Endothelial cell of umbilical vein (primary cell): ENCODE measurements around the gene NFKB2.

ENCODE experiments used
- CTCF ChIP-seq, 2 donors: IDR thresholded peaks; 1 replicate in 1 of 2; 2 replicates in 1 of 2; pipeline ENCODE4 v1.5.1; 2011; ENCODE audit warnings: low read length in 2 of 2, mild to moderate bottlenecking in 2 of 2, moderate library complexity in 2 of 2, control low read depth in 1 of 2, inconsistent platforms in 1 of 2, low read depth in 1 of 2; ENCODE audit not compliant: insufficient read depth in 1 of 2; ENCODE audit errors: extremely low read depth in 1 of 2
- EZH2 ChIP-seq: IDR thresholded peaks from 2 replicates; pipeline ENCODE4 v1.6.1; 2012; ENCODE audit warnings: borderline replicate concordance, low read depth, mild to moderate bottlenecking, moderate library complexity, low read length, inconsistent platforms; ENCODE audit not compliant: severe bottlenecking
- GATA2 ChIP-seq: IDR thresholded peaks from 2 replicates; pipeline ENCODE4 v1.7.0; 2011; ENCODE audit warnings: low read depth, mild to moderate bottlenecking, moderate library complexity, mixed read lengths, low read length; ENCODE audit not compliant: insufficient read length, insufficient read depth
- JUN ChIP-seq: IDR thresholded peaks from 2 replicates; pipeline ENCODE4 v1.6.1; 2011; ENCODE audit warnings: borderline replicate concordance, low read depth; ENCODE audit not compliant: insufficient read length, insufficient read depth
- MAX ChIP-seq: IDR thresholded peaks from 2 replicates; pipeline ENCODE4 v1.6.1; 2011; ENCODE audit not compliant: insufficient read depth, insufficient read length
- MYC ChIP-seq: IDR thresholded peaks from one replicate; pipeline ENCODE4 v1.6.1; 2011; ENCODE audit warnings: mild to moderate bottlenecking, low read depth, low read length
- POLR2A ChIP-seq: IDR thresholded peaks from 2 replicates; pipeline ENCODE4 v1.6.1; 2012; ENCODE audit warnings: low read depth, mild to moderate bottlenecking, control low read depth, low read length
- POLR2AphosphoS5 ChIP-seq: IDR thresholded peaks from 2 replicates; pipeline ENCODE4 v1.6.1; 2012; ENCODE audit warnings: low read depth, mild to moderate bottlenecking, control low read depth, low read length, moderate library complexity; ENCODE audit not compliant: insufficient read depth

GRCh38 chr10:102416283-102416682 lies 20.8 kb downstream of the NFKB2 start:
- TF ChIP-seq MAX, result no peak
- no peak for TF ChIP-seq POLR2A
- TF ChIP-seq POLR2AphosphoS5, result no peak
- TF ChIP-seq CTCF (IDR thresholded peaks at IDR 0.05; ENCODE audit: extremely low read depth in 1 of 2, insufficient read depth in 1 of 2, low read depth in 1 of 2, low read length in 2 of 2), result no peak
- TF ChIP-seq JUN, result no peak
- TF ChIP-seq GATA2, result no peak
- no peak for TF ChIP-seq EZH2
- TF ChIP-seq MYC, result no peak
